Mammary epithelial cell (primary cell): ENCODE measurements around the gene GEMIN8.

Source experiments
- EZH2 ChIP-seq: IDR thresholded peaks from 2 replicates; pipeline ENCODE4 v1.6.1; 2012; ENCODE audit warnings: low read length, inconsistent platforms, borderline replicate concordance
- TF ChIP-seq, protein P1 (sequence below), 2 donors: IDR thresholded peaks in 1 of 2; conservative IDR thresholded peaks in 1 of 2; 2 replicates each; pipeline ENCODE4 v1.5.1; 2011 to 2012; ENCODE audit warnings: inconsistent platforms in 2 of 2, low read length in 2 of 2, mild to moderate bottlenecking in 2 of 2, control low read depth in 1 of 2, low read depth in 1 of 2; ENCODE audit not compliant: insufficient read depth in 1 of 2; ENCODE audit errors: extremely low read depth in 1 of 2

DNA sequence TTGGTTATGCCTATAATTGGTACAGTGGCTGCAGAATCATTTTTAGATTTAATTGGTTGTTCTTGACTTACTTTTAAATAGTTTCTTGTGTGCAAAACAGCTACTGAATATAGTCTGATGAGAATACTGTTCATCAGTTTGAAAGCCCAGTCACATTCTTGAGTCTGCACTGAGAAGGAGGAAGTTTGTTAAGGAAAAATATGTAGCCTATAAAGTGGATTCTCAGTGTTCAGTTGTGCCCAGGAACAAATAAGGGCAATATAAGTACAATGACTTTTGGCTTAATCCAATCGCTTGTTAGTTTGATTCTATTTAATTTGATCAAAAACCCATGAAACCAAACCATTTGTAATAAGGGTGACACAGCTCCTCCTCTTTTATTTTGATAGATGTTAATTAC, 32.8 kb upstream of the GEMIN8 start:
- TF ChIP-seq, protein P1, sequence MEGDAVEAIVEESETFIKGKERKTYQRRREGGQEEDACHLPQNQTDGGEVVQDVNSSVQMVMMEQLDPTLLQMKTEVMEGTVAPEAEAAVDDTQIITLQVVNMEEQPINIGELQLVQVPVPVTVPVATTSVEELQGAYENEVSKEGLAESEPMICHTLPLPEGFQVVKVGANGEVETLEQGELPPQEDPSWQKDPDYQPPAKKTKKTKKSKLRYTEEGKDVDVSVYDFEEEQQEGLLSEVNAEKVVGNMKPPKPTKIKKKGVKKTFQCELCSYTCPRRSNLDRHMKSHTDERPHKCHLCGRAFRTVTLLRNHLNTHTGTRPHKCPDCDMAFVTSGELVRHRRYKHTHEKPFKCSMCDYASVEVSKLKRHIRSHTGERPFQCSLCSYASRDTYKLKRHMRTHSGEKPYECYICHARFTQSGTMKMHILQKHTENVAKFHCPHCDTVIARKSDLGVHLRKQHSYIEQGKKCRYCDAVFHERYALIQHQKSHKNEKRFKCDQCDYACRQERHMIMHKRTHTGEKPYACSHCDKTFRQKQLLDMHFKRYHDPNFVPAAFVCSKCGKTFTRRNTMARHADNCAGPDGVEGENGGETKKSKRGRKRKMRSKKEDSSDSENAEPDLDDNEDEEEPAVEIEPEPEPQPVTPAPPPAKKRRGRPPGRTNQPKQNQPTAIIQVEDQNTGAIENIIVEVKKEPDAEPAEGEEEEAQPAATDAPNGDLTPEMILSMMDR (conservative IDR thresholded peaks at IDR 0.05 in 1 of 2, IDR thresholded peaks at IDR 0.05 in 1 of 2; ENCODE audit: extremely low read depth in 1 of 2, insufficient read depth in 1 of 2, low read depth in 1 of 2, low read length in 2 of 2), result no peak
- no peak for TF ChIP-seq EZH2
